HepG2 (cell line): Measurements from ENCODE around the gene AP1M1. TPM values are rescaled to one million over a fixed set of nuclear protein-coding genes. Genes with fewer than 3 reads are reported as not detected.

Source experiments
- ATAC-seq: fragments of 200-7000 bp; cut with Tn5 transposase; 3 replicates; pipeline ENCODE4 v1.9.1; 2020; ENCODE audit warnings: mild to moderate bottlenecking, moderate library complexity
- BruUV-seq: library from RNA; stranded (reverse); fragments of 400-500 nt; replicated peaks from 2 replicates; lab custom pipeline; 2021; lab: Mats Ljungman, UMichigan
- CTCF ChIA-PET: fragments of 300-600 bp; formaldehyde crosslinking; extraction: SDS; loops from one replicate; lab custom pipeline; 2021; ENCODE audit warnings: low total read pairs, inconsistent platforms, low intra/inter-chr PET ratio; lab: Yijun Ruan, JAX
- POLR2A ChIA-PET: fragments of 350-600 bp; sonication (Branson Sonifier 250); formaldehyde crosslinking; loops from one replicate; lab custom pipeline; 2020; ENCODE audit warnings: antibody characterized with exemption, inconsistent platforms; lab: Yijun Ruan, JAX
- DNase-seq: peaks from one replicate; pipeline ENCODE4 v3.0.0-alpha.2; 2015; ENCODE audit warnings: low spot score
- FAIRE-seq: peaks from 3 replicates; lab custom pipeline; 2011; peaks lifted over from hg19 to GRCh38; lab: Jason Lieb, UNC
- H2AFZ ChIP-seq: one replicate; pipeline ENCODE4 v1.6.1; 2011; ENCODE audit warnings: low read length, inconsistent platforms
- H3K27ac ChIP-seq: fragments of 300-600 bp; 3 replicates; pipeline ENCODE4 v1.8.0; 2011; ENCODE audit warnings: mixed run types, mild to moderate bottlenecking, mixed read lengths, low read length, inconsistent platforms; ENCODE audit not compliant: insufficient read depth; ENCODE audit errors: extremely low read length
- H3K27me3 ChIP-seq, 2 experiments: fragments of 200-600 bp in 1 of 2; 2 replicates in 1 of 2; 3 replicates in 1 of 2; pipeline versions ENCODE4 v1.6.0 to v1.8.0; 2011; ENCODE audit warnings: low read length in 2 of 2, mild to moderate bottlenecking in 2 of 2, moderate library complexity in 2 of 2, inconsistent platforms in 1 of 2; ENCODE audit not compliant: insufficient read depth in 2 of 2, control insufficient read depth in 1 of 2
- H3K36me3 ChIP-seq, 2 experiments: fragments of 200-600 bp in 1 of 2; replicated peaks in 1 of 2; 2 replicates in 1 of 2; 3 replicates in 1 of 2; pipeline versions ENCODE4 v1.5.1 to v1.8.0; 2011; ENCODE audit warnings: low read length in 2 of 2, inconsistent platforms in 1 of 2; ENCODE audit not compliant: insufficient read depth in 2 of 2, control insufficient read depth in 1 of 2
- H3K4me1 ChIP-seq: 2 replicates; pipeline ENCODE4 v1.5.1; 2012; ENCODE audit warnings: low read length, inconsistent platforms; ENCODE audit not compliant: insufficient read depth
- H3K4me2 ChIP-seq: 2 replicates; pipeline ENCODE4 v1.6.0; 2011; ENCODE audit warnings: low read depth, low read length, inconsistent platforms
- H3K4me3 ChIP-seq, 3 experiments: fragments of 200-600 bp in 1 of 3; sonication (generic), shearing (Covaris generic) in 1 of 3; replicated peaks in 1 of 3; 2 replicates each; pipeline ENCODE4 v1.5.1; 2011 to 2016; ENCODE audit warnings: low read length in 3 of 3, inconsistent platforms in 2 of 3, low read depth in 2 of 3, mild to moderate bottlenecking in 2 of 3, control low read depth in 1 of 3, mixed read lengths in 1 of 3; ENCODE audit not compliant: insufficient read depth in 1 of 3
- H3K79me2 ChIP-seq: one replicate; pipeline ENCODE4 v1.6.1; 2011; ENCODE audit warnings: low read length, inconsistent platforms; ENCODE audit not compliant: insufficient read depth
- H3K9ac ChIP-seq: 2 replicates; pipeline ENCODE4 v1.6.0; 2011; ENCODE audit warnings: mild to moderate bottlenecking, low read depth, low read length, inconsistent platforms; ENCODE audit not compliant: insufficient read depth
- H3K9me3 ChIP-seq: 2 replicates; pipeline ENCODE4 v1.5.1; 2012; ENCODE audit warnings: mild to moderate bottlenecking, low read length
- H4K20me1 ChIP-seq: 2 replicates; pipeline ENCODE4 v1.6.0; 2011; ENCODE audit warnings: inconsistent platforms, mild to moderate bottlenecking, low read length, moderate library complexity; ENCODE audit not compliant: insufficient read depth
- ARNT2 ChIP-seq: sonication (generic); formaldehyde crosslinking; IDR thresholded peaks from 2 replicates; pipeline ENCODE4 v1.8.0; 2022; ENCODE audit warnings: mild to moderate bottlenecking, low read depth, missing genetic modification reagents, moderate library complexity
- CHD4 ChIP-seq: fragments of 200-600 bp; sonication (generic); IDR thresholded peaks from 2 replicates; pipeline ENCODE4 v1.7.0; 2017; ENCODE audit warnings: mild to moderate bottlenecking, low read length, borderline replicate concordance
- E2F5 ChIP-seq: sonication (generic); formaldehyde crosslinking; conservative IDR thresholded peaks from 2 replicates; pipeline ENCODE4 v1.4.0; 2020; ENCODE audit warnings: missing genetic modification reagents
- EP300 ChIP-seq, 3 experiments: sonication (generic) in 1 of 3; formaldehyde crosslinking in 1 of 3; IDR thresholded peaks; 2 replicates each; pipeline versions ENCODE4 v1.5.1 to v1.6.1; 2011 to 2020; ENCODE audit warnings: low read depth in 2 of 3, low read length in 2 of 3, borderline replicate concordance in 1 of 3, improper control_type of control experiment in 1 of 3, mild to moderate bottlenecking in 1 of 3, missing genetic modification reagents in 1 of 3, moderate library complexity in 1 of 3
- PAX8 ChIP-seq: sonication (generic); formaldehyde crosslinking; IDR thresholded peaks from 2 replicates; pipeline ENCODE4 v1.8.0; 2022; ENCODE audit warnings: mild to moderate bottlenecking, missing genetic modification reagents, borderline replicate concordance
- PAXIP1 ChIP-seq: sonication (generic); formaldehyde crosslinking; conservative IDR thresholded peaks from 2 replicates; pipeline ENCODE4 v1.4.0; 2020; ENCODE audit warnings: mild to moderate bottlenecking, missing genetic modification reagents, moderate library complexity
- SP4 ChIP-seq: sonication (generic); formaldehyde crosslinking; IDR thresholded peaks from 2 replicates; pipeline ENCODE4 v1.8.1; 2023; ENCODE audit warnings: mild to moderate bottlenecking, missing genetic modification reagents
- ZFX ChIP-seq: sonication (generic); formaldehyde crosslinking; IDR thresholded peaks from 2 replicates; pipeline ENCODE4 v1.4.0; 2020; ENCODE audit warnings: mild to moderate bottlenecking, low read depth, missing genetic modification reagents, moderate library complexity
- ZNF232 ChIP-seq: sonication (generic); formaldehyde crosslinking; IDR thresholded peaks from 2 replicates; pipeline ENCODE4 v1.4.0; 2020; ENCODE audit warnings: missing genetic modification reagents, borderline replicate concordance
- ZNF329 ChIP-seq: sonication (generic); formaldehyde crosslinking; IDR thresholded peaks from 2 replicates; pipeline ENCODE4 v1.9.0; 2021; ENCODE audit warnings: low read depth, mild to moderate bottlenecking, missing genetic modification reagents
- ZNF567 ChIP-seq: sonication (generic); formaldehyde crosslinking; IDR thresholded peaks from 2 replicates; pipeline ENCODE4 v1.8.1; 2023; ENCODE audit warnings: mild to moderate bottlenecking, missing genetic modification reagents, borderline replicate concordance
- ZNF883 ChIP-seq: sonication (generic); formaldehyde crosslinking; IDR thresholded peaks from 2 replicates; pipeline ENCODE4 v1.5.1; 2020; ENCODE audit warnings: mild to moderate bottlenecking, missing genetic modification reagents; ENCODE audit errors: not compliant biosample characterization
- ZSCAN9 ChIP-seq: IDR thresholded peaks from 2 replicates; pipeline ENCODE4 v1.6.1; 2016; ENCODE audit warnings: borderline replicate concordance
- WGBS: methylation state at CpG from one replicate; pipeline ENCODE4 v1.1.6; 2017; ENCODE audit warnings: low lambda C conversion rate; 5-methylcytosine and 5-hydroxymethylcytosine counted together
- in situ Hi-C: cut with HindIII; loops from 2 replicates; pipeline ENCODE4 v1.10.0; 2017; ENCODE audit warnings: low pct_unique_long_range_greater_than_20kb; ENCODE audit not compliant: extremely low pct_ligation_motif_present
- intact Hi-C: fragments of 100-400 bp; cut with micrococcal nuclease; formaldehyde crosslinking; loops from one replicate; pipeline ENCODE4 v1.10.0; 2022; ENCODE audit not compliant: unreplicated experiment
- polyA plus RNA-seq, 8 experiments: library from polyadenylated mRNA; depleted of rRNA in 3 of 8; stranded (reverse) in 7 of 8; unstranded in 1 of 8; fragments of >200 nt; fragmentation: Illumina TruSeq in 4 of 8; extraction: Trizol in 4 of 8; gene quantifications; 2 replicates each; pipeline versions ENCODE4 v1.2.1 to v1.2.3, GENCODE V29; 2011 to 2016; ENCODE audit warnings: low read depth in 4 of 8, missing spikeins in 1 of 8, mixed read lengths in 1 of 8; ENCODE audit not compliant: insufficient read depth in 1 of 8
- total RNA-seq, 5 experiments: library from RNA; depleted of rRNA; stranded (reverse); fragments of >200 nt; fragmentation: Illumina TruSeq; extraction: Trizol; gene quantifications; 2 replicates each; pipeline ENCODE4 v1.2.3, GENCODE V29; 2016; ENCODE audit warnings: low read depth in 1 of 5

AP1M1 gene
- total and polyA plus RNA-seq, 2 of the 13 experiments (the other 11 are each of a cell fraction or from before 2014, with no cell fraction given): 34.4 to 46.1 TPM

- DNase-seq (no peak), ATAC-seq (no peak), FAIRE-seq (no peak)
- H3K4me2 ChIP-seq: no peak overlapping the region
- peaks cover 32% of the 10 kb centered on the region for H3K4me1 ChIP-seq
- intact Hi-C loops (no loop called here), in situ Hi-C loops (no loop called here)
- WGBS: 8% methylated on average over 4 of the region's 14 CpGs
- H3K27me3 ChIP-seq: peaks cover 0 to 7% of the 10 kb centered on the region in 2 experiments; a peak in 3 of 5 replicates
- BruUV-seq: no TSS peak
- H4K20me1 ChIP-seq: no peaks in the 10 kb centered on the region
- H2AFZ ChIP-seq: no peak overlapping the region
- no peaks in the 10 kb centered on the region for H3K9me3 ChIP-seq
- H3K79me2 ChIP-seq: no peaks in the 10 kb centered on the region
- H3K4me3 ChIP-seq: no peak overlapping the region
- TF ChIP-seq ZNF567 (CRISPR knock-in tag) (no peak), ZNF883 (no peak), ZFX (no peak), ZSCAN9 (CRISPR knock-in tag) (no peak), SP4 (CRISPR knock-in tag) (no peak), ZNF329 (CRISPR knock-in tag) (no peak), EP300 (IDR thresholded peaks at IDR 0.05; ENCODE audit: low read depth in 2 of 2, low read length in 2 of 2) (no peak), EP300 (CRISPR knock-in tag; IDR thresholded peaks at IDR 0.05; ENCODE audit: borderline replicate concordance) (no peak), ZNF232 (CRISPR knock-in tag) (no peak), ARNT2 (no peak), PAXIP1 (CRISPR knock-in tag) (no peak), PAX8 (CRISPR knock-in tag) (no peak), E2F5 (CRISPR knock-in tag) (no peak), CHD4 (no peak)
- H3K27ac ChIP-seq: no peak overlapping the region
- H3K9ac ChIP-seq: no peak overlapping the region
- ChIA-PET CTCF (no interaction called here), POLR2A (no interaction called here)
- H3K36me3 ChIP-seq: no peaks in the 10 kb centered on the region
Measured at GRCh38 chr19:16266586-16266942, 68.9 kb downstream of the AP1M1 start.
